ENCODE data around the gene KCTD12. TPM values are rescaled to one million over a fixed set of nuclear protein-coding genes. Genes with fewer than 3 reads are reported as not detected.
"Not testable (repeated sequence)": the region's sequence is repeated elsewhere in the genome, so short reads cannot be mapped to it uniquely, and the experiment has no call there.

Gene KCTD12
- total RNA-seq, 2 donors from 2014 or later = 21.5 to 111 TPM

GRCh38 chr13:76929320-76929719 is 43.1 kb upstream of the KCTD12 start:
- no peaks in the 10 kb centered on the region for H3K27me3 ChIP-seq (replicated peaks; ENCODE audit: insufficient read depth)
- no peaks in the 10 kb centered on the region for H3K9me3 ChIP-seq
- no peaks in the 10 kb centered on the region for H3K36me3 ChIP-seq
- TF ChIP-seq POLR2AphosphoS5 (IDR thresholded peaks at IDR 0.05) (no peak), CTCF (IDR thresholded peaks at IDR 0.05) (no peak), POLR2A (IDR thresholded peaks at IDR 0.05) (no peak)
- H3K27ac ChIP-seq = no peak overlapping the region
- H3K4me3 ChIP-seq = no peak overlapping the region
- intact Hi-C loops (cut with DNase I) = no loop called here
- no peaks in the 10 kb centered on the region for H3K4me1 ChIP-seq (replicated peaks)
- 93% methylated on average over 8 of the region's 8 CpGs for WGBS
- no peak for DNase-seq (ENCODE audit: low spot score)

- Histone ChIP-seq H3K36me3 (no peaks in the 10 kb centered on the region), H3K4me3 (no peak overlapping the region), H3K9me3 (no peaks in the 10 kb centered on the region), H3K27me3 (replicated peaks; ENCODE audit: insufficient read depth) (no peaks in the 10 kb centered on the region), H3K27ac (no peak overlapping the region), H3K4me1 (replicated peaks) (no peaks in the 10 kb centered on the region)
- DNase-seq (ENCODE audit: low spot score) = no peak
- intact Hi-C loops (cut with DNase I) = no loop called here
- WGBS = 67% methylated on average over 3 of the region's 3 CpGs
- TF ChIP-seq POLR2AphosphoS5 (IDR thresholded peaks at IDR 0.05) = no peak
Observed at GRCh38 chr13:76928456-76928855, 42.3 kb upstream of the KCTD12 start.

- intact Hi-C loops (cut with DNase I) = no loop called here
- H3K36me3 ChIP-seq = no peaks in the 10 kb centered on the region
- no peaks in the 10 kb centered on the region for H3K27me3 ChIP-seq (replicated peaks; ENCODE audit: insufficient read depth)
- DNase-seq (ENCODE audit: low spot score) = no peak
- no peak for TF ChIP-seq CTCF (IDR thresholded peaks at IDR 0.05)
- no peak for TF ChIP-seq POLR2AphosphoS5 (IDR thresholded peaks at IDR 0.05)
- TF ChIP-seq POLR2A (IDR thresholded peaks at IDR 0.05) = no peak
- H3K4me3 ChIP-seq = no peak overlapping the region
- 92% methylated on average over 5 of the region's 5 CpGs for WGBS
- H3K27ac ChIP-seq = no peak overlapping the region
- H3K4me1 ChIP-seq (replicated peaks) = no peaks in the 10 kb centered on the region
- H3K9me3 ChIP-seq = no peaks in the 10 kb centered on the region
Observed at GRCh38 chr13:76927955-76928354, 41.8 kb upstream of the KCTD12 start.

- Histone ChIP-seq H3K4me1 (replicated peaks) (no peaks in the 10 kb centered on the region), H3K27ac (no peak overlapping the region), H3K4me3 (no peak overlapping the region), H3K36me3 (no peaks in the 10 kb centered on the region), H3K27me3 (replicated peaks; ENCODE audit: insufficient read depth) (no peaks in the 10 kb centered on the region), H3K9me3 (no peaks in the 10 kb centered on the region)
- WGBS = 50% methylated on average over 1 of the region's 1 CpG
- TF ChIP-seq CTCF (IDR thresholded peaks at IDR 0.05) (no peak), POLR2AphosphoS5 (IDR thresholded peaks at IDR 0.05) (no peak), POLR2A (IDR thresholded peaks at IDR 0.05) (no peak)
- no peak for DNase-seq (ENCODE audit: low spot score)
- intact Hi-C loops (cut with DNase I) = no loop called here
Observed at GRCh38 chr13:76925115-76925514, 38.9 kb upstream of the KCTD12 start.

- no peak overlapping the region for H3K4me3 ChIP-seq
- H3K36me3 ChIP-seq = no peaks in the 10 kb centered on the region
- TF ChIP-seq POLR2AphosphoS5 (IDR thresholded peaks at IDR 0.05) (no peak), POLR2A (IDR thresholded peaks at IDR 0.05) (no peak), CTCF (IDR thresholded peaks at IDR 0.05) (no peak)
- 96% methylated on average over 1 of the region's 1 CpG for WGBS
- no peaks in the 10 kb centered on the region for H3K9me3 ChIP-seq
- H3K27ac ChIP-seq = no peak overlapping the region
- H3K4me1 ChIP-seq (replicated peaks) = no peaks in the 10 kb centered on the region
- H3K27me3 ChIP-seq (replicated peaks; ENCODE audit: insufficient read depth) = no peaks in the 10 kb centered on the region
- intact Hi-C loops (cut with DNase I) = no loop called here
- no peak for DNase-seq (ENCODE audit: low spot score)
Observed at GRCh38 chr13:76921516-76921915, 35.3 kb upstream of the KCTD12 start.

- H3K36me3 ChIP-seq; H3K27me3 ChIP-seq (replicated peaks; ENCODE audit: insufficient read depth); intact Hi-C loops (cut with DNase I); H3K4me1 ChIP-seq (replicated peaks); DNase-seq (ENCODE audit: low spot score); H3K27ac ChIP-seq; H3K9me3 ChIP-seq; H3K4me3 ChIP-seq: not testable (repeated sequence)
- 83% methylated on average over 12 of the region's 12 CpGs for WGBS
Observed at GRCh38 chr13:76917755-76918481, 31.7 kb upstream of the KCTD12 start.

Data from prostate gland (tissue), 2 donors.